ENCODE results near the gene DCAKD. TPM values are rescaled to one million over a fixed set of nuclear protein-coding genes. Genes with fewer than 3 reads are reported as not detected.

Gene DCAKD
- total RNA-seq, 1 experiment from 2014 or later: 15.1 TPM

DNA sequence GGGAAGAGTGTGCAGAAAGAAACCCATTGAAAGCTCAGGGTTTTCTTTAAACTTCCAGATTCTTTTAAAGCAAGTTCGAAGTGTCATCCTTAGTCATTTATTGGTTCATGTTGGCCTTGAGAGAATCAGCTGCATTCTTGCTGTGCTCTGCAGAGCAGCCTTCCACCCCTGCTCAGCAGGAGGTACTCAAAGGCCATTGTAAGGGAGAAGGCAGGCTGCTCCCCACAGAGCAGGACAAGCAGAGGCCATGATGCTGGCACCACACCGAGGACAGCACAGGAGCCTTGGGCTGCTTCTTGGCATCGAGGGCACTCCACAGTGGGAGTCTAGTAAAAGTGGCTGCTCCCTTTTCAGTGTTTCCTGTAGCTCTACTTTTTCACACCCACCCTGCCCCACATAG is 39.3 kb upstream of the DCAKD start:
- ChIA-PET POLR2A (no interaction called here), CTCF (interaction anchor here (0.8 kb wide), 1 partner anchor 45 kb away, joined by 4 read pairs; the partner anchor contains the start of gene ACBD4)
- DNase-seq: no peak
- Mint-ChIP-seq H3K9me3 (ENCODE audit: unreplicated experiment) (no peaks in the 10 kb centered on the region), H3K4me3 (ENCODE audit: unreplicated experiment) (no peak overlapping the region), H3K27me3 (ENCODE audit: insufficient read depth, unreplicated experiment) (no peaks in the 10 kb centered on the region), H3K4me1 (ENCODE audit: low read depth, unreplicated experiment) (no peaks in the 10 kb centered on the region), H3K27ac (ENCODE audit: unreplicated experiment) (no peak overlapping the region), H3K36me3 (ENCODE audit: insufficient read depth, unreplicated experiment) (peaks cover 91% of the 10 kb centered on the region)
- H3K4me1 ChIP-seq: 0 out of 2 replicates have a peak, but pooled peaks cover 5% of the 10 kb centered on the region
- H3K4me3 ChIP-seq (ENCODE audit: low read depth, low read length): no peak overlapping the region
- H3K36me3 ChIP-seq (ENCODE audit: control insufficient read depth, insufficient read depth, low read length): peaks cover 6% of the 10 kb centered on the region
- intact Hi-C loops (cut with micrococcal nuclease; ENCODE audit: unreplicated experiment): no loop called here
- H3K9me3 ChIP-seq: no peaks in the 10 kb centered on the region
- H3K27me3 ChIP-seq (replicated peaks; ENCODE audit: control insufficient read depth, insufficient read depth, low read length): no peaks in the 10 kb centered on the region
- BruUV-seq (replicated peaks): no TSS peak
- no peak for TF ChIP-seq CTCF (IDR thresholded peaks at IDR 0.05; ENCODE audit: insufficient read depth in 1 of 2, low read depth in 1 of 2, low read length in 1 of 2, severe bottlenecking in 1 of 2, unreplicated experiment in 1 of 2)

GRCh38 chr17:45088741-45089140 is 37.3 kb upstream of the DCAKD start:
- no peaks in the 10 kb centered on the region for H3K4me1 Mint-ChIP-seq (ENCODE audit: low read depth, unreplicated experiment)
- Histone ChIP-seq H3K36me3 (ENCODE audit: control insufficient read depth, insufficient read depth, low read length) (peaks cover 6% of the 10 kb centered on the region), H3K4me1 (0 out of 2 replicates have a peak, but pooled peaks cover 5% of the 10 kb centered on the region), H3K4me3 (ENCODE audit: low read depth, low read length) (no peak overlapping the region), H3K9me3 (no peaks in the 10 kb centered on the region), H3K27me3 (replicated peaks; ENCODE audit: control insufficient read depth, insufficient read depth, low read length) (no peaks in the 10 kb centered on the region)
- no TSS peak for BruUV-seq (replicated peaks)
- H3K27me3 Mint-ChIP-seq (ENCODE audit: insufficient read depth, unreplicated experiment): no peaks in the 10 kb centered on the region
- ChIA-PET POLR2A (interaction anchor here (0.5 kb wide), 1 partner anchor 11 kb away, joined by 3 read pairs; no protein-coding TSS in a partner anchor), CTCF (no interaction called here)
- TF ChIP-seq CTCF (IDR thresholded peaks at IDR 0.05; ENCODE audit: insufficient read depth in 1 of 2, low read depth in 1 of 2, low read length in 1 of 2, severe bottlenecking in 1 of 2, unreplicated experiment in 1 of 2): no peak
- H3K9me3 Mint-ChIP-seq (ENCODE audit: unreplicated experiment): no peaks in the 10 kb centered on the region
- no peak overlapping the region for H3K4me3 Mint-ChIP-seq (ENCODE audit: unreplicated experiment)
- DNase-seq: no peak
- no peak overlapping the region for H3K27ac Mint-ChIP-seq (ENCODE audit: unreplicated experiment)
- peaks cover 92% of the 10 kb centered on the region for H3K36me3 Mint-ChIP-seq (ENCODE audit: insufficient read depth, unreplicated experiment)
- intact Hi-C loops (cut with micrococcal nuclease; ENCODE audit: unreplicated experiment): no loop called here

GRCh38 chr17:45087978-45088377 is 36.5 kb upstream of the DCAKD start:
- Histone ChIP-seq H3K27me3 (replicated peaks; ENCODE audit: control insufficient read depth, insufficient read depth, low read length) (no peaks in the 10 kb centered on the region), H3K4me1 (0 out of 2 replicates have a peak, but pooled peaks cover 2% of the 10 kb centered on the region), H3K9me3 (no peaks in the 10 kb centered on the region), H3K36me3 (ENCODE audit: control insufficient read depth, insufficient read depth, low read length) (peaks cover 4% of the 10 kb centered on the region), H3K4me3 (ENCODE audit: low read depth, low read length) (no peak overlapping the region)
- H3K27me3 Mint-ChIP-seq (ENCODE audit: insufficient read depth, unreplicated experiment): no peaks in the 10 kb centered on the region
- no peak for DNase-seq
- no peaks in the 10 kb centered on the region for H3K9me3 Mint-ChIP-seq (ENCODE audit: unreplicated experiment)
- CTCF ChIA-PET: interaction anchor here (1.3 kb wide), 1 partner anchor 47 kb away, joined by 4 read pairs; the partner anchor contains the start of gene ACBD4
- intact Hi-C loops (cut with micrococcal nuclease; ENCODE audit: unreplicated experiment): no loop called here
- no peak overlapping the region for H3K27ac Mint-ChIP-seq (ENCODE audit: unreplicated experiment)
- H3K36me3 Mint-ChIP-seq (ENCODE audit: insufficient read depth, unreplicated experiment): peaks cover 90% of the 10 kb centered on the region
- no peak overlapping the region for H3K4me3 Mint-ChIP-seq (ENCODE audit: unreplicated experiment)
- no peaks in the 10 kb centered on the region for H3K4me1 Mint-ChIP-seq (ENCODE audit: low read depth, unreplicated experiment)
- TF ChIP-seq CTCF (IDR thresholded peaks at IDR 0.05; ENCODE audit: insufficient read depth in 1 of 2, low read depth in 1 of 2, low read length in 1 of 2, severe bottlenecking in 1 of 2, unreplicated experiment in 1 of 2): no peak
- no TSS peak for BruUV-seq (replicated peaks)
- POLR2A ChIA-PET: no interaction called here

Data from Caco-2 (cell line).